GM12878 (cell line): ENCODE data around the gene MAP3K5. TPM values are rescaled to one million over a fixed set of nuclear protein-coding genes. Genes with fewer than 3 reads are reported as not detected.
A peak's percentile ranks its signal among the peaks of the same experiment; 100 is the strongest.

Source experiments
- BACH1 ChIP-seq: fragments of 450-650 bp; IDR thresholded peaks from 2 replicates; pipeline ENCODE4 v1.6.1; 2017; ENCODE audit warnings: mild to moderate bottlenecking, borderline replicate concordance
- MEF2B ChIP-seq: fragments of 450-650 bp; IDR thresholded peaks from 2 replicates; pipeline ENCODE4 v1.6.1; 2018; ENCODE audit warnings: mild to moderate bottlenecking, moderate library complexity; ENCODE audit not compliant: partially characterized antibody, poor library complexity, severe bottlenecking
- NBN ChIP-seq: fragments of 450-650 bp; IDR thresholded peaks from 2 replicates; pipeline ENCODE4 v1.6.1; 2016
- PAX8 ChIP-seq: fragments of 450-650 bp; IDR thresholded peaks from 2 replicates; pipeline ENCODE4 v1.6.1; 2017; ENCODE audit warnings: mild to moderate bottlenecking, moderate library complexity
- POLR2AphosphoS5 ChIP-seq: IDR thresholded peaks from 2 replicates; pipeline ENCODE4 v1.6.1; 2011; ENCODE audit warnings: mild to moderate bottlenecking, low read length, inconsistent platforms
- RFX5 ChIP-seq: IDR thresholded peaks from 2 replicates; pipeline ENCODE4 v1.6.1; 2011; ENCODE audit warnings: low read depth, low read length, improper control_type of control experiment
- TCF12 ChIP-seq: IDR thresholded peaks from 2 replicates; pipeline ENCODE4 v1.6.1; 2011; ENCODE audit warnings: low read depth, mild to moderate bottlenecking, low read length
- TCF7 ChIP-seq: IDR thresholded peaks from 2 replicates; pipeline ENCODE4 v1.6.1; 2014; ENCODE audit warnings: antibody characterized with exemption, borderline replicate concordance
- WRNIP1 ChIP-seq: IDR thresholded peaks from 2 replicates; pipeline ENCODE4 v1.6.1; 2011; ENCODE audit warnings: low read depth, low read length, improper control_type of control experiment, borderline replicate concordance
- polyA plus RNA-seq, 11 experiments: library from polyadenylated mRNA; depleted of rRNA in 4 of 11; unstranded in 6 of 11; stranded (reverse) in 5 of 11; fragments of >200 nt; fragmentation: Nextera tagmentation in 4 of 11; fragmentation: Illumina TruSeq in 1 of 11; extraction: Ambion mirVana in 4 of 11; extraction: Trizol in 1 of 11; gene quantifications; 1 replicate in 1 of 11; 2 replicates in 10 of 11; pipeline versions ENCODE4 v1.2.1 to v1.2.3, GENCODE V29; 2011 to 2016; ENCODE audit warnings: inconsistent platforms in 2 of 11, missing spikeins in 2 of 11, low read depth in 1 of 11
- total RNA-seq, 4 experiments: library from RNA; depleted of rRNA in 3 of 4; stranded (reverse); fragments of >200 nt in 3 of 4; fragmentation: Illumina TruSeq in 1 of 4; extraction: Trizol in 1 of 4; gene quantifications; 2 replicates each; pipeline versions ENCODE4 v1.2.1 to v1.2.3, GENCODE V29; 2013 to 2021
- TF ChIP-seq, protein P1 (sequence below): fragments of 450-650 bp; IDR thresholded peaks from 2 replicates; pipeline ENCODE4 v1.6.1; 2017; ENCODE audit warnings: mild to moderate bottlenecking, moderate library complexity
- TF ChIP-seq, protein P2 (sequence below): fragments of 450-650 bp; IDR thresholded peaks from 2 replicates; pipeline ENCODE4 v1.6.1; 2018; ENCODE audit warnings: mild to moderate bottlenecking, low read depth, moderate library complexity; ENCODE audit not compliant: partially characterized antibody
- TF ChIP-seq, protein P3 (sequence below): fragments of 450-650 bp; IDR thresholded peaks from 2 replicates; pipeline ENCODE4 v1.6.1; 2017; ENCODE audit warnings: mild to moderate bottlenecking, moderate library complexity

Gene MAP3K5
- total and polyA plus RNA-seq, 10 of the 15 experiments (the other 5 are each of a cell fraction or from before 2014, with no cell fraction given), result 5.4 to 34.3 (median 26.4) TPM

DNA sequence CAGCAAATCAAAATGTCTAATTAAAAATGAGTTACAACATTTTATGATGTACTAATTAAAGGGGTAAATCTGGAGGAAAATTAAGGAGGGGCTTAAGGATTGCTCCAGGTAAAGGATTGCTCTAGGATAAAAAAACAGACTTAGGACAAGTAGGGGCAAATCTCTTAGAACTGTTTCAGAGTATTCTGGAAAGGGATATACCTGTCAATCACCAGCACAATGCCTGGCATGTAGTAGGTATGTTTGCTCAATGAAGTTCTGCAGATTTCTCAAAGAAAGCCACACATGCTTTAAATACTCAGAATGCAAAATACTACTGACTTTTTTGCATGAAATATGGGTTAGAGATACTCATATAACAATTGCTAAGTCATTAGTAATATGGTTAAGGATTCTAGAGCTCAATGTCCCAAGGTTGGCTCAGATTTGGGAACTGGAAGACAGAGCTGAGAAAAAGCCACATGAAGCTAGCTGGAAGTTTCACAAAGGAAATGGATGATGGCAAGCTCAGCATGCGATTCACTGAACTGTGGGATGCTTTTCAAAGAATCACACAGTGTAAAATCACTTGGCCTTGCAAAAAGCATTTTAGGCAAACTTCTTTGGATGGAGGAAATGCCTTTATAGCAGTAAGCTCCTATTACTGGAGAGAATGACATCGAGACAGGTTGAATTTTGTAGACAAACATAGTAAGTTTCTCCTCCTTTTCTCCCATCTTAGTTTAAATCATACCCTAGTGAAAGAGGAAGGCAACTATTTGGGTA is 72.8 kb downstream of the MAP3K5 start (continued):
- TF ChIP-seq, protein P1, sequence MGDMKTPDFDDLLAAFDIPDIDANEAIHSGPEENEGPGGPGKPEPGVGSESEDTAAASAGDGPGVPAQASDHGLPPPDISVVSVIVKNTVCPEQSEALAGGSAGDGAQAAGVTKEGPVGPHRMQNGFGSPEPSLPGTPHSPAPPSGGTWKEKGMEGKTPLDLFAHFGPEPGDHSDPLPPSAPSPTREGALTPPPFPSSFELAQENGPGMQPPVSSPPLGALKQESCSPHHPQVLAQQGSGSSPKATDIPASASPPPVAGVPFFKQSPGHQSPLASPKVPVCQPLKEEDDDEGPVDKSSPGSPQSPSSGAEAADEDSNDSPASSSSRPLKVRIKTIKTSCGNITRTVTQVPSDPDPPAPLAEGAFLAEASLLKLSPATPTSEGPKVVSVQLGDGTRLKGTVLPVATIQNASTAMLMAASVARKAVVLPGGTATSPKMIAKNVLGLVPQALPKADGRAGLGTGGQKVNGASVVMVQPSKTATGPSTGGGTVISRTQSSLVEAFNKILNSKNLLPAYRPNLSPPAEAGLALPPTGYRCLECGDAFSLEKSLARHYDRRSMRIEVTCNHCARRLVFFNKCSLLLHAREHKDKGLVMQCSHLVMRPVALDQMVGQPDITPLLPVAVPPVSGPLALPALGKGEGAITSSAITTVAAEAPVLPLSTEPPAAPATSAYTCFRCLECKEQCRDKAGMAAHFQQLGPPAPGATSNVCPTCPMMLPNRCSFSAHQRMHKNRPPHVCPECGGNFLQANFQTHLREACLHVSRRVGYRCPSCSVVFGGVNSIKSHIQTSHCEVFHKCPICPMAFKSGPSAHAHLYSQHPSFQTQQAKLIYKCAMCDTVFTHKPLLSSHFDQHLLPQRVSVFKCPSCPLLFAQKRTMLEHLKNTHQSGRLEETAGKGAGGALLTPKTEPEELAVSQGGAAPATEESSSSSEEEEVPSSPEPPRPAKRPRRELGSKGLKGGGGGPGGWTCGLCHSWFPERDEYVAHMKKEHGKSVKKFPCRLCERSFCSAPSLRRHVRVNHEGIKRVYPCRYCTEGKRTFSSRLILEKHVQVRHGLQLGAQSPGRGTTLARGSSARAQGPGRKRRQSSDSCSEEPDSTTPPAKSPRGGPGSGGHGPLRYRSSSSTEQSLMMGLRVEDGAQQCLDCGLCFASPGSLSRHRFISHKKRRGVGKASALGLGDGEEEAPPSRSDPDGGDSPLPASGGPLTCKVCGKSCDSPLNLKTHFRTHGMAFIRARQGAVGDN, result no peak
- TF ChIP-seq, protein P2, sequence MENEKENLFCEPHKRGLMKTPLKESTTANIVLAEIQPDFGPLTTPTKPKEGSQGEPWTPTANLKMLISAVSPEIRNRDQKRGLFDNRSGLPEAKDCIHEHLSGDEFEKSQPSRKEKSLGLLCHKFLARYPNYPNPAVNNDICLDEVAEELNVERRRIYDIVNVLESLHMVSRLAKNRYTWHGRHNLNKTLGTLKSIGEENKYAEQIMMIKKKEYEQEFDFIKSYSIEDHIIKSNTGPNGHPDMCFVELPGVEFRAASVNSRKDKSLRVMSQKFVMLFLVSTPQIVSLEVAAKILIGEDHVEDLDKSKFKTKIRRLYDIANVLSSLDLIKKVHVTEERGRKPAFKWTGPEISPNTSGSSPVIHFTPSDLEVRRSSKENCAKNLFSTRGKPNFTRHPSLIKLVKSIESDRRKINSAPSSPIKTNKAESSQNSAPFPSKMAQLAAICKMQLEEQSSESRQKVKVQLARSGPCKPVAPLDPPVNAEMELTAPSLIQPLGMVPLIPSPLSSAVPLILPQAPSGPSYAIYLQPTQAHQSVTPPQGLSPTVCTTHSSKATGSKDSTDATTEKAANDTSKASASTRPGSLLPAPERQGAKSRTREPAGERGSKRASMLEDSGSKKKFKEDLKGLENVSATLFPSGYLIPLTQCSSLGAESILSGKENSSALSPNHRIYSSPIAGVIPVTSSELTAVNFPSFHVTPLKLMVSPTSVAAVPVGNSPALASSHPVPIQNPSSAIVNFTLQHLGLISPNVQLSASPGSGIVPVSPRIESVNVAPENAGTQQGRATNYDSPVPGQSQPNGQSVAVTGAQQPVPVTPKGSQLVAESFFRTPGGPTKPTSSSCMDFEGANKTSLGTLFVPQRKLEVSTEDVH, result no peak
- peak; percentile 35 for TF ChIP-seq MEF2B
- TF ChIP-seq POLR2AphosphoS5, result no peak; the same call in 1 of the 2 replicates
- TF ChIP-seq TCF7, result peak; percentile 59; the same call in 1 of the 2 replicates
- no peak for TF ChIP-seq NBN
- TF ChIP-seq PAX8, result no peak
- no peak for TF ChIP-seq RFX5
- no peak for TF ChIP-seq WRNIP1
- TF ChIP-seq BACH1, result no peak
- TF ChIP-seq, protein P3, sequence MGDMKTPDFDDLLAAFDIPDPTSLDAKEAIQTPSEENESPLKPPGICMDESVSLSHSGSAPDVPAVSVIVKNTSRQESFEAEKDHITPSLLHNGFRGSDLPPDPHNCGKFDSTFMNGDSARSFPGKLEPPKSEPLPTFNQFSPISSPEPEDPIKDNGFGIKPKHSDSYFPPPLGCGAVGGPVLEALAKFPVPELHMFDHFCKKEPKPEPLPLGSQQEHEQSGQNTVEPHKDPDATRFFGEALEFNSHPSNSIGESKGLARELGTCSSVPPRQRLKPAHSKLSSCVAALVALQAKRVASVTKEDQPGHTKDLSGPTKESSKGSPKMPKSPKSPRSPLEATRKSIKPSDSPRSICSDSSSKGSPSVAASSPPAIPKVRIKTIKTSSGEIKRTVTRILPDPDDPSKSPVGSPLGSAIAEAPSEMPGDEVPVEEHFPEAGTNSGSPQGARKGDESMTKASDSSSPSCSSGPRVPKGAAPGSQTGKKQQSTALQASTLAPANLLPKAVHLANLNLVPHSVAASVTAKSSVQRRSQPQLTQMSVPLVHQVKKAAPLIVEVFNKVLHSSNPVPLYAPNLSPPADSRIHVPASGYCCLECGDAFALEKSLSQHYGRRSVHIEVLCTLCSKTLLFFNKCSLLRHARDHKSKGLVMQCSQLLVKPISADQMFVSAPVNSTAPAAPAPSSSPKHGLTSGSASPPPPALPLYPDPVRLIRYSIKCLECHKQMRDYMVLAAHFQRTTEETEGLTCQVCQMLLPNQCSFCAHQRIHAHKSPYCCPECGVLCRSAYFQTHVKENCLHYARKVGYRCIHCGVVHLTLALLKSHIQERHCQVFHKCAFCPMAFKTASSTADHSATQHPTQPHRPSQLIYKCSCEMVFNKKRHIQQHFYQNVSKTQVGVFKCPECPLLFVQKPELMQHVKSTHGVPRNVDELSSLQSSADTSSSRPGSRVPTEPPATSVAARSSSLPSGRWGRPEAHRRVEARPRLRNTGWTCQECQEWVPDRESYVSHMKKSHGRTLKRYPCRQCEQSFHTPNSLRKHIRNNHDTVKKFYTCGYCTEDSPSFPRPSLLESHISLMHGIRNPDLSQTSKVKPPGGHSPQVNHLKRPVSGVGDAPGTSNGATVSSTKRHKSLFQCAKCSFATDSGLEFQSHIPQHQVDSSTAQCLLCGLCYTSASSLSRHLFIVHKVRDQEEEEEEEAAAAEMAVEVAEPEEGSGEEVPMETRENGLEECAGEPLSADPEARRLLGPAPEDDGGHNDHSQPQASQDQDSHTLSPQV, result no peak
- no peak for TF ChIP-seq TCF12
